Neuronal stem cell (in vitro differentiated cells): ENCODE measurements around the gene LRP11.

Experiments used
- DNase-seq: peaks from one replicate; pipeline ENCODE4 v3.0.0-alpha.2; 2013; ENCODE audit warnings: low spot score
- H2AFZ ChIP-seq: one replicate; pipeline ENCODE4 v1.6.1; 2013; ENCODE audit warnings: mild to moderate bottlenecking, low read length, inconsistent platforms
- H2AK5ac ChIP-seq: 2 replicates; pipeline ENCODE4 v1.6.1; 2013; ENCODE audit warnings: low read depth, mild to moderate bottlenecking, inconsistent platforms, low read length, moderate library complexity, mixed read lengths
- H2BK120ac ChIP-seq: 2 replicates; pipeline ENCODE4 v1.6.1; 2013; ENCODE audit warnings: low read depth, mild to moderate bottlenecking, inconsistent platforms, low read length, moderate library complexity, mixed read lengths
- H2BK12ac ChIP-seq: one replicate; pipeline ENCODE4 v1.6.1; 2013; ENCODE audit warnings: low read length, inconsistent platforms
- H2BK15ac ChIP-seq: 2 replicates; pipeline ENCODE4 v1.6.1; 2013; ENCODE audit warnings: mild to moderate bottlenecking, low read length, inconsistent platforms, mixed read lengths
- H2BK5ac ChIP-seq: one replicate; pipeline ENCODE4 v1.6.1; 2013; ENCODE audit warnings: inconsistent platforms, mild to moderate bottlenecking, low read length, moderate library complexity
- H3K14ac ChIP-seq: one replicate; pipeline ENCODE4 v1.6.1; 2013; ENCODE audit warnings: low read length, inconsistent platforms
- H3K18ac ChIP-seq: 2 replicates; pipeline ENCODE4 v1.6.1; 2013; ENCODE audit warnings: low read length, inconsistent platforms
- H3K23ac ChIP-seq: 2 replicates; pipeline ENCODE4 v1.6.1; 2013; ENCODE audit warnings: low read depth, mild to moderate bottlenecking, mixed read lengths, low read length, inconsistent platforms; ENCODE audit not compliant: poor library complexity
- H3K27ac ChIP-seq: replicated peaks from 3 replicates; pipeline ENCODE4 v1.5.1; 2013; ENCODE audit warnings: low read length, inconsistent platforms
- H3K27me3 ChIP-seq, 3 experiments: 2 replicates each; pipeline ENCODE4 v1.6.1; 2013; ENCODE audit warnings: low read length in 3 of 3, mild to moderate bottlenecking in 2 of 3, inconsistent platforms in 1 of 3, low read depth in 1 of 3, mixed read lengths in 1 of 3, moderate library complexity in 1 of 3; ENCODE audit not compliant: control insufficient read depth in 3 of 3, insufficient read depth in 3 of 3
- H3K36me3 ChIP-seq, 2 donors: replicated peaks in 1 of 2; 2 replicates each; pipeline ENCODE4 v1.6.1; 2013; ENCODE audit warnings: low read length in 2 of 2; ENCODE audit not compliant: control insufficient read depth in 2 of 2, insufficient read depth in 2 of 2
- H3K4ac ChIP-seq: 2 replicates; pipeline ENCODE4 v1.6.1; 2013; ENCODE audit warnings: inconsistent platforms, mild to moderate bottlenecking, low read length, moderate library complexity
- H3K4me1 ChIP-seq, 2 donors: 1 replicate in 1 of 2; 2 replicates in 1 of 2; pipeline ENCODE4 v1.6.1; 2013; ENCODE audit warnings: low read length in 2 of 2, low read depth in 1 of 2; ENCODE audit not compliant: control insufficient read depth in 2 of 2, insufficient read depth in 1 of 2
- H3K4me2 ChIP-seq: one replicate; pipeline ENCODE4 v1.6.1; 2013; ENCODE audit warnings: mild to moderate bottlenecking, low read length, inconsistent platforms; ENCODE audit not compliant: insufficient read depth, poor library complexity, severe bottlenecking
- H3K4me3 ChIP-seq, 2 donors: 2 replicates each; pipeline ENCODE4 v1.5.1; 2013; ENCODE audit warnings: low read length in 2 of 2, mild to moderate bottlenecking in 2 of 2, inconsistent platforms in 1 of 2, moderate library complexity in 1 of 2
- H3K79me1 ChIP-seq: one replicate; pipeline ENCODE4 v1.6.1; 2013; ENCODE audit warnings: low read depth, mild to moderate bottlenecking, inconsistent platforms, low read length, moderate library complexity
- H3K9ac ChIP-seq: one replicate; pipeline ENCODE4 v1.6.1; 2013; ENCODE audit warnings: mild to moderate bottlenecking, low read depth, low read length, inconsistent platforms; ENCODE audit not compliant: poor library complexity
- H3K9me3 ChIP-seq, 2 donors: replicated peaks in 1 of 2; 2 replicates each; pipeline versions ENCODE3 to v1.6.1; 2013; ENCODE audit warnings: low read length in 2 of 2, mild to moderate bottlenecking in 2 of 2, inconsistent platforms in 1 of 2, low read depth in 1 of 2, mixed read lengths in 1 of 2, moderate library complexity in 1 of 2; ENCODE audit not compliant: control insufficient read depth in 2 of 2, insufficient read depth in 1 of 2
- H4K8ac ChIP-seq: one replicate; pipeline ENCODE4 v1.6.1; 2013; ENCODE audit warnings: low read depth, mild to moderate bottlenecking, inconsistent platforms, low read length, moderate library complexity
- H4K91ac ChIP-seq: one replicate; pipeline ENCODE4 v1.6.1; 2013; ENCODE audit warnings: low read length, low read depth, mild to moderate bottlenecking, inconsistent platforms; ENCODE audit not compliant: poor library complexity
- WGBS, 2 donors: extraction: QIAGEN DNeasy Blood & Tissue Kit; methylation state at CpG; one replicate each; pipeline ENCODE4 v1.1.7; 2013; ENCODE audit warnings: missing lambda C conversion rate in 2 of 2, mixed read lengths in 1 of 2; ENCODE audit not compliant: insufficient read length in 2 of 2, insufficient replicate concordance in 1 of 2; ENCODE audit errors: extremely low coverage in 2 of 2; 5-methylcytosine and 5-hydroxymethylcytosine counted together

Gene LRP11

GRCh38 chr6:149843051-149843633, 21.0 kb downstream of the LRP11 start:
- H2BK5ac ChIP-seq, result no peak overlapping the region
- H3K4me3 ChIP-seq, result no peak overlapping the region
- no peak overlapping the region for H3K4ac ChIP-seq
- no peak overlapping the region for H3K9ac ChIP-seq
- H3K14ac ChIP-seq, result no peak overlapping the region
- H3K27me3 ChIP-seq, result no peaks in the 10 kb centered on the region
- H2AK5ac ChIP-seq, result no peak overlapping the region
- no peak overlapping the region for H2BK12ac ChIP-seq
- no peaks in the 10 kb centered on the region for H3K79me1 ChIP-seq
- no peak overlapping the region for H2BK15ac ChIP-seq
- H4K91ac ChIP-seq, result no peak overlapping the region
- H3K9me3 ChIP-seq, result no peaks in the 10 kb centered on the region
- no peak overlapping the region for H2AFZ ChIP-seq
- H3K23ac ChIP-seq, result peak overlapping the region; percentile 8
- H3K36me3 ChIP-seq, result peaks cover 0 to 44% of the 10 kb centered on the region in 2 donors
- no CpG with 5 or more reads among the region's 10 CpGs for WGBS, 2 donors
- no peak for DNase-seq
- H3K27ac ChIP-seq, result no peak overlapping the region
- no peak overlapping the region for H3K4me2 ChIP-seq
- no peaks in the 10 kb centered on the region for H3K4me1 ChIP-seq
- no peak overlapping the region for H2BK120ac ChIP-seq
- no peak overlapping the region for H4K8ac ChIP-seq
- H3K18ac ChIP-seq, result peak overlapping the region; percentile 46

GRCh38 chr6:149842331-149842730, 21.8 kb downstream of the LRP11 start:
- Histone ChIP-seq H3K14ac (no peak overlapping the region), H2BK120ac (no peak overlapping the region), H2BK12ac (no peak overlapping the region), H2BK5ac (no peak overlapping the region), H2BK15ac (no peak overlapping the region), H3K27me3 (no peaks in the 10 kb centered on the region), H3K4me1 (no peaks in the 10 kb centered on the region), H3K4me3 (no peak overlapping the region), H3K4ac (no peak overlapping the region), H3K9ac (no peak overlapping the region), H4K8ac (no peak overlapping the region), H3K79me1 (no peaks in the 10 kb centered on the region), H4K91ac (no peak overlapping the region), H2AFZ (no peak overlapping the region), H3K9me3 (no peaks in the 10 kb centered on the region), H2AK5ac (no peak overlapping the region), H3K27ac (no peak overlapping the region), H3K4me2 (no peak overlapping the region), H3K18ac (no peak overlapping the region), H3K23ac (no peak overlapping the region), H3K36me3 (peaks cover 0 to 41% of the 10 kb centered on the region in 2 donors)
- WGBS, 2 donors, result no CpG with 5 or more reads among the region's 7 CpGs
- no peak for DNase-seq

GRCh38 chr6:149840345-149841075, 23.6 kb downstream of the LRP11 start:
- no peak for DNase-seq
- Histone ChIP-seq H3K4me3 (no peak overlapping the region), H3K18ac (no peak overlapping the region), H4K91ac (no peak overlapping the region), H3K9me3 (no peaks in the 10 kb centered on the region), H2BK120ac (no peak overlapping the region), H2BK5ac (no peak overlapping the region), H4K8ac (no peak overlapping the region), H3K9ac (no peak overlapping the region), H3K4me1 (no peaks in the 10 kb centered on the region), H3K23ac (no peak overlapping the region), H2BK12ac (no peak overlapping the region), H2AFZ (no peak overlapping the region), H3K79me1 (no peaks in the 10 kb centered on the region), H2AK5ac (no peak overlapping the region), H3K4me2 (no peak overlapping the region), H3K27ac (no peak overlapping the region), H3K4ac (no peak overlapping the region), H2BK15ac (no peak overlapping the region), H3K36me3 (peaks cover 0 to 52% of the 10 kb centered on the region in 2 donors), H3K14ac (no peak overlapping the region), H3K27me3 (no peaks in the 10 kb centered on the region)
- WGBS, 2 donors, result no CpG with 5 or more reads among the region's 8 CpGs

GRCh38 chr6:149834513-149835481, 29.4 kb downstream of the LRP11 start:
- H2BK15ac ChIP-seq, result no peak overlapping the region
- no peak overlapping the region for H2AK5ac ChIP-seq
- H3K27ac ChIP-seq, result no peak overlapping the region
- H3K36me3 ChIP-seq, result peaks cover 0 to 43% of the 10 kb centered on the region in 2 donors
- H3K9me3 ChIP-seq, result no peaks in the 10 kb centered on the region
- no peak overlapping the region for H3K4ac ChIP-seq
- no peak overlapping the region for H4K91ac ChIP-seq
- no peak overlapping the region for H3K23ac ChIP-seq
- H2BK12ac ChIP-seq, result no peak overlapping the region
- no peaks in the 10 kb centered on the region for H3K79me1 ChIP-seq
- no peak overlapping the region for H2BK120ac ChIP-seq
- no peak overlapping the region for H4K8ac ChIP-seq
- no CpG with 5 or more reads among the region's 5 CpGs for WGBS, 2 donors
- no peaks in the 10 kb centered on the region for H3K27me3 ChIP-seq
- no peak overlapping the region for H3K4me3 ChIP-seq
- H2BK5ac ChIP-seq, result no peak overlapping the region
- H2AFZ ChIP-seq, result no peak overlapping the region
- no peak overlapping the region for H3K9ac ChIP-seq
- peak; percentile 71 for DNase-seq
- H3K4me1 ChIP-seq, result peaks cover 0 to 2% of the 10 kb centered on the region in 2 donors
- H3K4me2 ChIP-seq, result no peak overlapping the region
- H3K14ac ChIP-seq, result no peak overlapping the region
- H3K18ac ChIP-seq, result no peak overlapping the region
